IPS-15b (cell line): ENCODE data around the gene SPAG5.

Source experiments
- H3K27me3 ChIP-seq: one replicate; pipeline ENCODE4 v1.6.1; 2013; ENCODE audit warnings: low read length; ENCODE audit not compliant: control insufficient read depth, insufficient read depth
- H3K36me3 ChIP-seq: one replicate; pipeline ENCODE4 v1.6.1; 2013; ENCODE audit warnings: low read length; ENCODE audit not compliant: control insufficient read depth, insufficient read depth
- H3K4me1 ChIP-seq: one replicate; pipeline ENCODE4 v1.6.1; 2013; ENCODE audit warnings: mild to moderate bottlenecking, low read length; ENCODE audit not compliant: control insufficient read depth, insufficient read depth
- H3K4me3 ChIP-seq: one replicate; pipeline ENCODE4 v1.5.1; 2013; ENCODE audit warnings: low read depth, low read length
- H3K9ac ChIP-seq: one replicate; pipeline ENCODE4 v1.6.1; 2013; ENCODE audit warnings: low read depth, mild to moderate bottlenecking, low read length
- H3K9me3 ChIP-seq: one replicate; pipeline ENCODE4 v1.6.1; 2013; ENCODE audit warnings: mild to moderate bottlenecking, low read length; ENCODE audit not compliant: control insufficient read depth, insufficient read depth

SPAG5 gene

DNA sequence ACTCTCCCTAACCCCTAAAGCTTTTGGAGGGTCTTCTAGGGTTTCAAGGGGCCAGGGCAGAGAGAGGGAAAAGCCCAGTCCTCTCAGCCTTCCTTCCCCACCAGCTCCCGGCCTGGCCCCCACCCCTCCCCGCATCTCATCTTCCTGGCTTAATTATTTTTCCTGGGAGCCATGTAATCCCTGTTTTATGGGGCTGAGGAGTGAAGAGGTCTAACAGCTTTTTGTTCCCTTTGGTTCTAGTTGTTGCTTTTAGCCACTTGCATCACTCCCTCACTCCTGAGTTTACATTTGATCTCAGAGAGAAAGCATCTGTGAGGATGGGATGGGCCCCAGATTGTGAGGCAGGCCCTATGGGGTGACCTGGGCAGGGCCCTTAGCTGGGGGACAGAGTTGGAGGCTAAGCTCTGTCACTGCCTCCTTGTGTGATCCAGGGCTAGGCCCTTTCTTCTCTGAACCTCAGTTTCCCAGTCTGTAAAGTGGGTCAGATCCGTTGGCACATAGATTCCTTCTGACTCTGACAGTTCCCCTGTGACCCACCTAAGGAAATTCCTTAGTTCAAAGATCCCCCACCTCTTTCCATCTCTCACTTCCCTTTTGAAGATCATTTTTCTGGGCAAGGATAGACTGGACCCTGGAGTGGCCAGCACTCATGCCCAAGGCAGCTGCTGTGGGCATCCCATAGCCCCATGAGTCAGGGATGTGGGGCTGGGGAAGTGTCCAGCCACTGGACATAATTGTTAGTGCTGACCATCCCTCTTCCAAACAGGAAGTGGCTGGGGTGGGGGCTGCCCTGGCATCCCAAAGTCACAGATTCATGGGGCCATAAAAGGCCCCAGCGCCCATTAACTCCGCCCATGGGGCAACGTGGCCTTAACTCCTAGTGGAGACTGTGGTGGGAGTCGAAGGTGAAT lies 66.5 kb downstream of the SPAG5 start:
- no peaks in the 10 kb centered on the region for H3K9me3 ChIP-seq
- H3K36me3 ChIP-seq = no peaks in the 10 kb centered on the region
- no peak overlapping the region for H3K9ac ChIP-seq
- no peak overlapping the region for H3K4me3 ChIP-seq
- no peaks in the 10 kb centered on the region for H3K4me1 ChIP-seq
- no peaks in the 10 kb centered on the region for H3K27me3 ChIP-seq

DNA sequence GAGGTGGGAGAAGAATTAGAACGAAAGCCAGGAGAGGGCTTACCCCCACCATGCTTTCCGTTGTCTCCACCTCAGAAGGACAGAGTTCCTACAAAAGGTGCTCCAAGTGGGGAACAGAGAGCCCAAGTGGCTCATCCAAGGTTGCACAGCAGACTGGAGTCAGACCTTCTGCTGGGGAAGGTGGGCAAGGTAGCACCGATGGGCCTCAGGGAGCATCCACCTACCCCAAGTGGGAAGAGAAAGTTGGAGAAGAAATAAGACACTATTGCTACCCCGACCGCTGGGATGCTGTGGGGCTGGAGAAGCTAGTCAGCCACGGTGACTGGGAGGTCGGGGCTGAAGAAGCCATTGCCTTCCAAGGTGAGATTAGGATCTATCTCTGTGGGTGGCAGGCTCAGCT lies 67.9 kb downstream of the SPAG5 start:
- Histone ChIP-seq H3K9ac (no peak overlapping the region), H3K4me3 (no peak overlapping the region), H3K27me3 (no peaks in the 10 kb centered on the region), H3K36me3 (no peaks in the 10 kb centered on the region), H3K9me3 (no peaks in the 10 kb centered on the region), H3K4me1 (no peaks in the 10 kb centered on the region)

DNA sequence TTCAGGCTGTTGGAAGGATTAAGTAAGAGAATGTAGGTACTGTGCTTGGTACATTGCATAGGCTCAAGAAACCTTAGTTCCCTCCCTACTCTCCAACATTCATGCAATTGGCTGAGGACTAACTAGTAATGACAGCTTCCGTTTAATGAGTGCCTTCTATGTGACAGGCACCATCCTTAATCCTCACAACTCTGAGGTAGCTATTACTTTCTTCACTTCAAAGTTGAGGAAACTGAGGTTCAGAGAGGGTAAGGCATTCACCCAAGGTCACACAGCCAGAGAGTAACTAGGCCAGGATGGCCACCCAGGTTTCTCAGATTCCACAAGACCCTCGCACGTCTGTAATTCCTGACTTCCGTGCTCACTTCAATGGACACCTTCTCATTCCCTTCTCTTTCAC lies 68.6 kb downstream of the SPAG5 start:
- H3K27me3 ChIP-seq = no peaks in the 10 kb centered on the region
- no peak overlapping the region for H3K9ac ChIP-seq
- no peak overlapping the region for H3K4me3 ChIP-seq
- no peaks in the 10 kb centered on the region for H3K9me3 ChIP-seq
- no peaks in the 10 kb centered on the region for H3K36me3 ChIP-seq
- H3K4me1 ChIP-seq = no peaks in the 10 kb centered on the region

DNA sequence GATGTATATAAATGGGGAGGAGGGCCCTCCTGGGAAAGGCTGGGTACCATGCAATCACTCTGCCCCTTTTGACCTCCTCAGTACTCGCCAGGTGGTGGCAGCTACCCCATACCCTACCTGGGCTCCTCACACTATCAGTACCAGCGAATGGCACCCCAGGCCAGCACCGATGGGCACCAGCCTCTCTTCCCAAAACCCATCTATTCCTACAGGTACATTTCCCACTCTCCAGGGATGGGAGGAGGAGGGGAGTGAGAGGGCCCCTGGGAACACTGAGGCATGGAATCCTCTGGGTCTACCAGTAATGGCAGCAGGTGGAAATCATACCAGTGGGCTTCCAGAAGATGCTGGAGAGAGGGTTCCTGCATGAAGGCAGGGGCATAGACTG lies 69.8 kb downstream of the SPAG5 start:
- no peaks in the 10 kb centered on the region for H3K9me3 ChIP-seq
- H3K9ac ChIP-seq = no peak overlapping the region
- no peak overlapping the region for H3K4me3 ChIP-seq
- H3K27me3 ChIP-seq = no peaks in the 10 kb centered on the region
- no peaks in the 10 kb centered on the region for H3K36me3 ChIP-seq
- H3K4me1 ChIP-seq = no peaks in the 10 kb centered on the region

DNA sequence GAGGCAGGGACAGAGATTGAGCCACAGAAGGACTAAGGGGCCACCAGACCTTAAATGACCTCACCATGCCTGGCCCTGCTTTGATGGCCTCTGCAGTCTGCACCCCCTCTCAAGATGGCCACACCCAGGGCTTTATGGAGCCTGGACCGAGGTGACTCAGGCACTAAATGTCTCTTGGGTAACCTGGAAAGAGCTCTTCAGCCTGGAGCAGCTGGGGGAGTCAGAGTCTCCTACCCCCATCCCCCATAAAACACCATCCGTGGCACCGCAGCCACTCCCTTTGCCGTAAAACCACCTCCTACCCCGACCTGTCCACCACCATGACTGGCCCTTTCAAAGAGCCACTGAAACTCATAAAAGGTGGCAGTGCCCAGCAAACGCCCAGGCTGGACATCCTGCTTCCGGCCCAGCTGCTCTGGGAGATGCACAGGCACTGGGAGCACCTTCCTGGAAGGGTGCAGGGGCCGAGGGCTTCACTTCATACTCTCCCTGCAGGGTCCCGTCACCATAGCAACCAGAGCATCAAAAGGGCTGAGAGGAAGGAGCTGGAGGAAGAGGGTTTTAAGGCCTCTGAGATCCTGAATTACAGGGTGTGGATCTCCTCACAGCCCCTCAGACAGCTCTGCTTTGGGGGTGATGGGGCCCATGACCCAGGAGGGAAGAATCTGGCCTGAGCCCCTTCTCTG lies 70.4 kb downstream of the SPAG5 start:
- Histone ChIP-seq H3K36me3 (no peaks in the 10 kb centered on the region), H3K9ac (no peak overlapping the region), H3K4me3 (no peak overlapping the region), H3K4me1 (no peaks in the 10 kb centered on the region), H3K9me3 (no peaks in the 10 kb centered on the region), H3K27me3 (no peaks in the 10 kb centered on the region)

DNA sequence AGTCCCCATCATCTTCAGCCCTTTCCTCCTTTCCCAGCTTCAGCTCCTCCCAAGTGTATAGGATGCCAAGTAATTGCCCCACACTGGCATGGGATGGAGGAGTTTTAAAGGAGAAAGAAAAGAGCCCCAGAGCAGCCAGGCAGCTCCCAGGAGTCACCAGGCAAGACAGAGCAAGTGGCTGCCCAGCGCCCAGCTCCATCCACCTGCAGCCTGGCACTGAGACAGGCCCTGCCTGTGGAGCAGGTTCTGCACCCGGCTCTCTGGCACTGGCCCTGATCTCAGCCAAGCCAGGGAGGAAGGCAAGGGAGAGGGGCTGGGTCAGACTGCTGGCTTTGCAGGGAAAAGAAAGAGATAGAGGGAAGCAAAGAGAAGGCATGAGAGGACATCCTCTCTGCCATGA lies 71.0 kb downstream of the SPAG5 start:
- Histone ChIP-seq H3K36me3 (no peaks in the 10 kb centered on the region), H3K4me3 (no peak overlapping the region), H3K4me1 (no peaks in the 10 kb centered on the region), H3K27me3 (no peaks in the 10 kb centered on the region), H3K9me3 (no peaks in the 10 kb centered on the region), H3K9ac (no peak overlapping the region)
